GM19240 (cell line): ENCODE data around the gene CDH13.

Experiments used
- DNase-seq: peaks from one replicate; pipeline ENCODE4 v3.0.0; 2011; ENCODE audit warnings: low spot score; ENCODE audit not compliant: insufficient read length

The CDH13 gene

GRCh38 chr16:83037102-83037501 is 410.3 kb downstream of the CDH13 start:
- no peak for DNase-seq

GRCh38 chr16:83037884-83038283 is 411.1 kb downstream of the CDH13 start:
- DNase-seq, result no peak

- DNase-seq, result no peak
These were observed 413.4 kb downstream of the CDH13 start for GRCh38 chr16:83040174-83040573.

- no peak for DNase-seq
These were observed 417.8 kb downstream of the CDH13 start for GRCh38 chr16:83044589-83044988.

- DNase-seq, result no peak
These were observed 419.0 kb downstream of the CDH13 start for GRCh38 chr16:83045790-83046189.

- no peak for DNase-seq
These were observed 419.9 kb downstream of the CDH13 start for GRCh38 chr16:83046664-83047063.

GRCh38 chr16:83051451-83051850 is 424.7 kb downstream of the CDH13 start:
- DNase-seq, result no peak

- DNase-seq, result no peak
These were observed 427.5 kb downstream of the CDH13 start for GRCh38 chr16:83054283-83054682.

GRCh38 chr16:83058376-83058775 is 431.6 kb downstream of the CDH13 start:
- DNase-seq, result no peak

- DNase-seq, result no peak
These were observed 432.5 kb downstream of the CDH13 start for GRCh38 chr16:83059237-83059636.

- no peak for DNase-seq
These were observed 439.2 kb downstream of the CDH13 start for GRCh38 chr16:83066011-83066410.

GRCh38 chr16:83066881-83067280 is 440.1 kb downstream of the CDH13 start:
- no peak for DNase-seq

- no peak for DNase-seq
These were observed 441.9 kb downstream of the CDH13 start for GRCh38 chr16:83068686-83069085.

- DNase-seq, result no peak
These were observed 443.8 kb downstream of the CDH13 start for GRCh38 chr16:83070416-83071209.

GRCh38 chr16:83075956-83076355 is 449.2 kb downstream of the CDH13 start:
- no peak for DNase-seq

GRCh38 chr16:83083361-83083760 is 456.6 kb downstream of the CDH13 start:
- no peak for DNase-seq

GRCh38 chr16:83085660-83086059 is 458.9 kb downstream of the CDH13 start:
- DNase-seq, result no peak

- DNase-seq, result no peak
These were observed 469.3 kb downstream of the CDH13 start for GRCh38 chr16:83095941-83096692.

- DNase-seq, result no peak
These were observed 471.8 kb downstream of the CDH13 start for GRCh38 chr16:83098536-83098935.

GRCh38 chr16:83100679-83101078 is 473.9 kb downstream of the CDH13 start:
- no peak for DNase-seq

GRCh38 chr16:83102336-83102735 is 475.6 kb downstream of the CDH13 start:
- DNase-seq, result no peak

GRCh38 chr16:83105279-83106077 is 478.7 kb downstream of the CDH13 start:
- DNase-seq, result no peak
